GM12875 (cell line): Measurements from ENCODE around the gene RAP1GAP.

ENCODE experiments used
- H3K4me3 ChIP-seq: one replicate; pipeline ENCODE4 v1.5.1; 2011; ENCODE audit warnings: low read depth, low read length, control low read depth
- TF ChIP-seq, protein P1 (sequence below): IDR thresholded peaks from 2 replicates; pipeline ENCODE4 v1.5.1; 2011; ENCODE audit warnings: low read depth, mild to moderate bottlenecking, control low read depth, inconsistent platforms, low read length, moderate library complexity, borderline replicate concordance; ENCODE audit not compliant: insufficient read depth

The RAP1GAP gene

DNA sequence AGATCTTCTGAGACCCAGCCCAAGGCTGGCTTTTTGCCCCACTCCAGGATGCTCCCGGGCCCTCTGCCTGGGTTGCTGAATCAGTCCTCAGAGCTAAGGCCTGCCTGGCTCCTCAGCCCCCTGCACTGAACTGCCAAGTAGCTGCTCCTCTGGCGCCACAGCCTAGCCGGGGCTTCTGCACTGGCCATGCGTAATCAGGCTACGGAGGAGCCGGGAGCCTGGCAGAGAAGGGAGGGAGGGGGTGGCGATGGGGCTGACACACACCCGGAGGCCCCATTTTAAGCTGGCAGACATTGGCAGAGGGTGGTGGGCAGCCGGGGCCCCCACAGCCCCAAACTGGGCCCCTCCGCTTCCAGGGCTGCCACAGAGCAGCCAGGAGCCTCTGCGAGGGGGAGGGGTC, 121.3 kb downstream of the RAP1GAP start:
- TF ChIP-seq, protein P1, sequence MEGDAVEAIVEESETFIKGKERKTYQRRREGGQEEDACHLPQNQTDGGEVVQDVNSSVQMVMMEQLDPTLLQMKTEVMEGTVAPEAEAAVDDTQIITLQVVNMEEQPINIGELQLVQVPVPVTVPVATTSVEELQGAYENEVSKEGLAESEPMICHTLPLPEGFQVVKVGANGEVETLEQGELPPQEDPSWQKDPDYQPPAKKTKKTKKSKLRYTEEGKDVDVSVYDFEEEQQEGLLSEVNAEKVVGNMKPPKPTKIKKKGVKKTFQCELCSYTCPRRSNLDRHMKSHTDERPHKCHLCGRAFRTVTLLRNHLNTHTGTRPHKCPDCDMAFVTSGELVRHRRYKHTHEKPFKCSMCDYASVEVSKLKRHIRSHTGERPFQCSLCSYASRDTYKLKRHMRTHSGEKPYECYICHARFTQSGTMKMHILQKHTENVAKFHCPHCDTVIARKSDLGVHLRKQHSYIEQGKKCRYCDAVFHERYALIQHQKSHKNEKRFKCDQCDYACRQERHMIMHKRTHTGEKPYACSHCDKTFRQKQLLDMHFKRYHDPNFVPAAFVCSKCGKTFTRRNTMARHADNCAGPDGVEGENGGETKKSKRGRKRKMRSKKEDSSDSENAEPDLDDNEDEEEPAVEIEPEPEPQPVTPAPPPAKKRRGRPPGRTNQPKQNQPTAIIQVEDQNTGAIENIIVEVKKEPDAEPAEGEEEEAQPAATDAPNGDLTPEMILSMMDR, result no peak
- no peak overlapping the region for H3K4me3 ChIP-seq
